GM19193 (cell line): ENCODE measurements around the gene IL2RA.

Experiments used
- POLR2A ChIP-seq: IDR thresholded peaks from 4 replicates; pipeline ENCODE4 v1.6.1; 2011; ENCODE audit not compliant: insufficient read depth, insufficient read length; ENCODE audit errors: extremely low read depth

IL2RA gene

GRCh38 chr10:6018422-6018821, 43.7 kb downstream of the IL2RA start:
- no peak for TF ChIP-seq POLR2A

- no peak for TF ChIP-seq POLR2A
Observed at GRCh38 chr10:6017781-6018354, 44.3 kb downstream of the IL2RA start.

- TF ChIP-seq POLR2A, result no peak
Observed at GRCh38 chr10:6014241-6014761, 47.9 kb downstream of the IL2RA start.

GRCh38 chr10:6013413-6014192, 48.6 kb downstream of the IL2RA start:
- TF ChIP-seq POLR2A, result no peak

GRCh38 chr10:6012121-6012905, 49.9 kb downstream of the IL2RA start:
- no peak for TF ChIP-seq POLR2A

GRCh38 chr10:6011558-6011957, 50.6 kb downstream of the IL2RA start:
- TF ChIP-seq POLR2A, result no peak

GRCh38 chr10:6010569-6010968, 51.6 kb downstream of the IL2RA start:
- TF ChIP-seq POLR2A, result no peak

GRCh38 chr10:6009961-6010360, 52.2 kb downstream of the IL2RA start:
- TF ChIP-seq POLR2A, result no peak

- no peak for TF ChIP-seq POLR2A
Observed at GRCh38 chr10:6009150-6009549, 53.0 kb downstream of the IL2RA start.

- TF ChIP-seq POLR2A, result no peak
Observed at GRCh38 chr10:6008497-6009142, 53.5 kb downstream of the IL2RA start.

- TF ChIP-seq POLR2A, result no peak
Observed at GRCh38 chr10:6006991-6007390, 55.2 kb downstream of the IL2RA start.

- no peak for TF ChIP-seq POLR2A
Observed at GRCh38 chr10:6006546-6006945, 55.6 kb downstream of the IL2RA start.

- TF ChIP-seq POLR2A, result no peak
Observed at GRCh38 chr10:6005856-6006395, 56.2 kb downstream of the IL2RA start.

GRCh38 chr10:6002809-6003510, 59.2 kb downstream of the IL2RA start:
- no peak for TF ChIP-seq POLR2A
